Esophagus squamous epithelium (tissue), 5 donors: ENCODE results near the gene CREB3L2. TPM values are rescaled to one million over a fixed set of nuclear protein-coding genes. Genes with fewer than 3 reads are reported as not detected.

Experiments used
- DNase-seq: peaks from one replicate; lab custom pipeline; 2025; lab: John Stamatoyannopoulos, UW
- H3K27ac ChIP-seq, 4 donors: fragments of 200-600 bp; sonication (generic); one replicate each; pipeline ENCODE4 v1.5.1; 2016 to 2019; ENCODE audit warnings: mild to moderate bottlenecking in 1 of 4
- H3K27me3 ChIP-seq, 4 donors: fragments of 200-600 bp; sonication (generic); 1 replicate in 3 of 4; 2 replicates in 1 of 4; pipeline versions ENCODE4 v1.5.1 to v1.6.0; 2017 to 2021; ENCODE audit warnings: antibody characterized with exemption in 1 of 4
- H3K36me3 ChIP-seq, 3 donors: fragments of 200-600 bp; sonication (generic); one replicate each; pipeline ENCODE4 v1.5.1; 2016 to 2019
- H3K4me1 ChIP-seq, 3 donors: fragments of 200-600 bp; sonication (generic); one replicate each; pipeline ENCODE4 v1.5.1; 2017 to 2019
- H3K4me3 ChIP-seq, 4 donors: fragments of 200-600 bp; sonication (generic); 1 replicate in 3 of 4; 2 replicates in 1 of 4; pipeline ENCODE4 v1.5.1; 2016 to 2019; ENCODE audit warnings: mild to moderate bottlenecking in 2 of 4, moderate library complexity in 1 of 4
- H3K9me3 ChIP-seq, 3 donors: fragments of 200-600 bp; sonication (generic); one replicate each; pipeline ENCODE4 v1.5.1; 2016 to 2019
- CTCF ChIP-seq, 6 experiments: fragments of 450-650 bp in 4 of 6; fragments of 200-600 bp in 2 of 6; sonication (generic) in 2 of 6; IDR thresholded peaks; one replicate each; pipeline ENCODE4 v1.5.1; 2016 to 2019; ENCODE audit warnings: antibody characterized with exemption in 6 of 6, mild to moderate bottlenecking in 4 of 6, moderate library complexity in 4 of 6
- POLR2A ChIP-seq, 4 donors: fragments of 450-650 bp; IDR thresholded peaks; one replicate each; pipeline ENCODE4 v1.6.1; 2017; ENCODE audit warnings: antibody characterized with exemption in 4 of 4, mild to moderate bottlenecking in 4 of 4, moderate library complexity in 3 of 4
- WGBS, 2 donors: methylation state at CpG; one replicate each; pipeline ENCODE4 v1.1.5; 2018; 5-methylcytosine and 5-hydroxymethylcytosine counted together
- intact Hi-C: fragments of 100-400 bp; cut with DNase I; formaldehyde crosslinking; loops from one replicate; pipeline ENCODE4 v1.15.0; 2022
- total RNA-seq, 4 donors: library from RNA; depleted of rRNA; stranded (reverse); fragments of >200 nt; gene quantifications; one replicate each; pipeline ENCODE4 v1.1.0, GENCODE V29; 2016
- donor health status: DM: yes; HTN: yes; CAD: no.

CREB3L2 gene
- total RNA-seq, 4 donors from 2014 or later: 14.9 to 21.9 (median 17.3) TPM

GRCh38 chr7:137964824-137965545 lies 36.9 kb downstream of the CREB3L2 start:
- Histone ChIP-seq H3K4me3 (no peak overlapping the region), H3K36me3 (no peaks in the 10 kb centered on the region), H3K9me3 (no peaks in the 10 kb centered on the region), H3K4me1 (peaks cover 14 to 82% (median 21%) of the 10 kb centered on the region in 3 donors), H3K27ac (no peak overlapping the region), H3K27me3 (no peaks in the 10 kb centered on the region)
- WGBS, 2 donors: 87 to 90% methylated on average over 14 of the region's 14 CpGs
- TF ChIP-seq CTCF (IDR thresholded peaks at IDR 0.05) (no peak), POLR2A (IDR thresholded peaks at IDR 0.05) (no peak)
- intact Hi-C loops: no loop called here
- DNase-seq: no peak

DNA sequence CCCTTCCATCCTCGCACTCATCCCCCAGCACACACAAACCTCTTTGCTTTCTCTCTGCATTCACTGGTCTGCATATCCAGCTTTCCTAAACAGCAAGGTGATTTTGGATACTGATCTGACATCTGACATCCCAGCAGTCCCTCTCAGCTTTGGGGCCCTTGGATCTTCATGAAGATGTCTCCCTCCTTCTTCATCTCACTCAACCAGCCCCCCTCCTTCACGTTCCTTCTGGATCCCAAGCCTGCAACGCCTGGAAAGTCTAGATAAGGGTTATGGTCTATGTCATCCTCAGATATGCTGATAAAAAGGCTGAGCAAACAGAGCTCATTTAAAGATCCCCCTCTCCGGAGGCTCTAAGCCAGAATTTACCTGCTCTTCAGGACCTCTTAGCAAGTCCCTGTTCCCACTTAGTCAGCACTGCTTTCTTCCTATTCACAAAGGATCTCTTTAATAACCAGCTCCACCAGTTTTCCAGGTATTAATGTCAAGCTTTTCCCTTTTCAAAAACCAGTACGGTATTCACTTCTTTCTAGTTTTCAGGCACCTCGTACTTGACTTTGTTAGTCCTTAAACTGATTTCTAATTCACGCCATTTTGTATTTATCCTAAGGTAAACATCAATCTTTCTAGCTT lies 38.9 kb downstream of the CREB3L2 start:
- no peak for TF ChIP-seq CTCF (IDR thresholded peaks at IDR 0.05)
- TF ChIP-seq POLR2A (IDR thresholded peaks at IDR 0.05): no peak
- 52 to 55% methylated on average over 7 of the region's 7 CpGs for WGBS, 2 donors
- intact Hi-C loops: no loop called here
- peaks cover 17 to 89% (median 21%) of the 10 kb centered on the region in 3 donors for H3K4me1 ChIP-seq
- no peaks in the 10 kb centered on the region for H3K27me3 ChIP-seq
- no peak overlapping the region for H3K4me3 ChIP-seq
- no peaks in the 10 kb centered on the region for H3K9me3 ChIP-seq
- DNase-seq: no peak
- peak overlapping the region in 3 of 4 donors; percentile 40 to 73 (median 66) for H3K27ac ChIP-seq
- H3K36me3 ChIP-seq: peaks cover 0 to 4% (median 0%) of the 10 kb centered on the region in 3 donors

DNA sequence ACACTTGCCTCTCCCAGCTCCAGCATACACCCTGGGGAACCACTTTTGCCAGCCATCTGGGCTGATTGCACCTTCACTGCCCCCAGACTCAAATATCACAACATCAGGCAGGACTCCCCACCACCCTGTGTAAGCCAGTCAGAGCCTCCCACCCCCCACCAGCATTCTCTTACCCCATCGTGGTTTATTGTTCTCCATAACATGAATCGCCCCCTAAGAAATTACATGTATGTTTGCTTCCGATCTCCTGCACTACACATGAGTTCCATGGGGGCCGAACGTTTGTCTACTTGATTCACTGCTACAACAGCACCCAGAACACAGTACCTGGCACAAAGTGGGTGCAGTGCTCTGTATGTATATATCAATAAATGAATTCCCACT lies 39.4 kb downstream of the CREB3L2 start:
- H3K36me3 ChIP-seq: peaks cover 0 to 7% (median 0%) of the 10 kb centered on the region in 3 donors
- H3K27me3 ChIP-seq: no peaks in the 10 kb centered on the region
- intact Hi-C loops: no loop called here
- TF ChIP-seq POLR2A (IDR thresholded peaks at IDR 0.05) (no peak), CTCF (IDR thresholded peaks at IDR 0.05) (no peak)
- peak overlapping the region in 2 of 4 donors; percentile 7 to 66 for H3K27ac ChIP-seq
- no peaks in the 10 kb centered on the region for H3K9me3 ChIP-seq
- peaks cover 13 to 89% (median 21%) of the 10 kb centered on the region in 3 donors for H3K4me1 ChIP-seq
- H3K4me3 ChIP-seq: no peak overlapping the region
- DNase-seq: no peak
- 90% methylated on average over 5 of the region's 5 CpGs for WGBS, 2 donors

GRCh38 chr7:137961200-137962177 lies 40.4 kb downstream of the CREB3L2 start:
- 76 to 87% methylated on average over 10 to 11 of the region's 11 CpGs for WGBS, 2 donors
- H3K27ac ChIP-seq: peak overlapping the region in 1 of 4 donors; percentile 9
- no peak for DNase-seq
- peaks cover 11 to 88% (median 15%) of the 10 kb centered on the region in 3 donors for H3K4me1 ChIP-seq
- H3K4me3 ChIP-seq: no peak overlapping the region
- intact Hi-C loops: no loop called here
- no peaks in the 10 kb centered on the region for H3K27me3 ChIP-seq
- no peaks in the 10 kb centered on the region for H3K9me3 ChIP-seq
- peaks cover 0 to 7% (median 0%) of the 10 kb centered on the region in 3 donors for H3K36me3 ChIP-seq
- TF ChIP-seq POLR2A (IDR thresholded peaks at IDR 0.05) (no peak), CTCF (IDR thresholded peaks at IDR 0.05) (no peak)
